ENCODE data around the gene AGMAT.

DNA sequence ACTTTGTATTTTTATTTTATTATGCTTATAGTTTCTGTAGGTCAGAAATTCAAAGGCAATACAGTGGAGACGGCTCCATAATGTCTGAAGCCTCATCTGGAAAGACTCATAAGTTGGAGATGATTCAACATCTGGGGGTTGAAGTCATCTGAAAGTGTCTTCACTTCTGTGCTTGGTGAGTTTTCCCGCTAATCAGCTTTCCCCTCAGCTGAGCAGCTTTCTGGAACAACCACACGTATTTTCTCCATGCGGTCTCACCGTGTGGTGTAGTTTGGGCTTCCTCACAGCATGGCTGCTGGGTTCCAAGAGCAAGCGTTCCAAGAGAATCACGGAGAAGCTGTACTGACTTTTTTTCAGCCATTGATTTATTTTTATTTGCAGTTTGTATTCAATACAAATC lies 24.8 kb upstream of the AGMAT start:
- TF ChIP-seq, protein P1, sequence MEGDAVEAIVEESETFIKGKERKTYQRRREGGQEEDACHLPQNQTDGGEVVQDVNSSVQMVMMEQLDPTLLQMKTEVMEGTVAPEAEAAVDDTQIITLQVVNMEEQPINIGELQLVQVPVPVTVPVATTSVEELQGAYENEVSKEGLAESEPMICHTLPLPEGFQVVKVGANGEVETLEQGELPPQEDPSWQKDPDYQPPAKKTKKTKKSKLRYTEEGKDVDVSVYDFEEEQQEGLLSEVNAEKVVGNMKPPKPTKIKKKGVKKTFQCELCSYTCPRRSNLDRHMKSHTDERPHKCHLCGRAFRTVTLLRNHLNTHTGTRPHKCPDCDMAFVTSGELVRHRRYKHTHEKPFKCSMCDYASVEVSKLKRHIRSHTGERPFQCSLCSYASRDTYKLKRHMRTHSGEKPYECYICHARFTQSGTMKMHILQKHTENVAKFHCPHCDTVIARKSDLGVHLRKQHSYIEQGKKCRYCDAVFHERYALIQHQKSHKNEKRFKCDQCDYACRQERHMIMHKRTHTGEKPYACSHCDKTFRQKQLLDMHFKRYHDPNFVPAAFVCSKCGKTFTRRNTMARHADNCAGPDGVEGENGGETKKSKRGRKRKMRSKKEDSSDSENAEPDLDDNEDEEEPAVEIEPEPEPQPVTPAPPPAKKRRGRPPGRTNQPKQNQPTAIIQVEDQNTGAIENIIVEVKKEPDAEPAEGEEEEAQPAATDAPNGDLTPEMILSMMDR (IDR thresholded peaks at IDR 0.05) = no peak
- TF ChIP-seq POLR2A (IDR thresholded peaks at IDR 0.05) (no peak), POLR2AphosphoS5 (IDR thresholded peaks at IDR 0.05) (no peak), EP300 (IDR thresholded peaks at IDR 0.05) (no peak)
